Neuron (in vitro differentiated cells): ENCODE results near the gene CST3.

Source experiments
- H2AFZ ChIP-seq: one replicate; pipeline ENCODE4 v1.6.1; 2013; ENCODE audit warnings: low read depth, mild to moderate bottlenecking, inconsistent platforms, low read length, moderate library complexity
- H3K27me3 ChIP-seq: one replicate; pipeline ENCODE4 v1.6.1; 2013; ENCODE audit warnings: low read length; ENCODE audit not compliant: insufficient read depth
- H3K36me3 ChIP-seq: one replicate; pipeline ENCODE4 v1.6.1; 2013; ENCODE audit warnings: low read length; ENCODE audit not compliant: insufficient read depth
- H3K4me1 ChIP-seq: one replicate; pipeline ENCODE4 v1.6.1; 2013; ENCODE audit warnings: low read length; ENCODE audit not compliant: insufficient read depth
- H3K4me3 ChIP-seq: 2 replicates; pipeline ENCODE4 v1.5.1; 2013; ENCODE audit warnings: mild to moderate bottlenecking, low read length, moderate library complexity
- H3K9me3 ChIP-seq: one replicate; pipeline ENCODE4 v1.6.1; 2013; ENCODE audit warnings: low read length

Gene CST3

DNA sequence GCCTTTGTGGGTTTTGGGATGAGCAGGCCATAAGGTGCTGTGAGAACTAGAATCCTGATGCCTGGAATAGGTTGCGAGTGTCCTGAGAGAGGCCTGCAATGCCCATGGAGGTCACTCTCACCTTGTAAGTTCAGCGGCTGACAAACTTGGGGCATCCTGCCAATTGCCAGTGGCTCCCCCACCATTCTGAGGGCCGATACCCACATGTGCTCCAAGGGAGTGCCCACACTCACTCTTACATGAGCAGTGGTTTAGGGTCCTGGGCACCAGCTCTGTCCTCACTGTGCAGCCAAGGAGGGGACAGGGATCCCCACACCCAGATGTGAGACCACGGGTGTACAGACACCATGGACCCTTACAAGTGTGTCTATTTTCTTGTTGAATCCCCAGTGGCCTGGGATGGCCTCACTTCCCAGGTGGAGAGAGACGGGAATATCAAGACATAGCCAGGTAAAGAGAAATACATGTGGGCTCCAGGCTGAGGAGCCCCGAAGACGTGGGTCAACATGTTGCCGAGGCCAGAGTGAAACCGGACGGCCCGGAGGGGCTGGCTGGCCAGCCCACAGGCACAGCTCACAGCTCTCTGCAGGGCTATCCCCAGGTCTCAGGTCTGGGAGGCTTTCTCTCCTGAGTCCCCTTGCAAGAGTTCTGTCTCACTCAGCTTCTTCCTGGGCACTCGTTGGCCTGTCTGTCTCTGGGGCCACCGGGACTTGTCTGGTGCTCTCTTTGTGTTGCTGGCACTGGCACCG is 30.1 kb downstream of the CST3 start:
- no peaks in the 10 kb centered on the region for H3K9me3 ChIP-seq
- no peaks in the 10 kb centered on the region for H3K4me1 ChIP-seq
- no peak overlapping the region for H2AFZ ChIP-seq
- H3K36me3 ChIP-seq: no peaks in the 10 kb centered on the region
- H3K4me3 ChIP-seq: no peak overlapping the region
- H3K27me3 ChIP-seq: peaks cover 11% of the 10 kb centered on the region

DNA sequence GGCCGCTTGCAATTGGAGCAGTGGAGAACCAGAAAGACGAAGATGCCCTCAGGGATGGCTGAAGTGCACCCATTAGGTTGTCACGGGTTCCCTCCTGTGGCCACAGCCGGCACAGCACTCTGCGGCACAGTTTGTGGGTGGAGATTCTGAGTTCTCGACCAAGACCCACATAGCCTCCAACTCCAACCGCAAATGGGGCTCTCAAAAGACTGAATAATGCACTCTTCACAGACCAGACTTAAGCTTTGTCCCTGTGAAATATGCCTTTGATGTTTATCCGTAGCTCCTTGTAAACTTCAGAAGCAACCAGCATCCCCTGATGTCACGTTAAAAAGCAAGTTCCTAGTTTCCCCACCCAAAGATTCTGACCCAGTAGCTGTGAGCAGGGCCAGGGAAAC is 31.1 kb downstream of the CST3 start:
- no peaks in the 10 kb centered on the region for H3K36me3 ChIP-seq
- H2AFZ ChIP-seq: no peak overlapping the region
- no peaks in the 10 kb centered on the region for H3K4me1 ChIP-seq
- no peaks in the 10 kb centered on the region for H3K9me3 ChIP-seq
- peaks cover 16% of the 10 kb centered on the region for H3K27me3 ChIP-seq
- no peak overlapping the region for H3K4me3 ChIP-seq

DNA sequence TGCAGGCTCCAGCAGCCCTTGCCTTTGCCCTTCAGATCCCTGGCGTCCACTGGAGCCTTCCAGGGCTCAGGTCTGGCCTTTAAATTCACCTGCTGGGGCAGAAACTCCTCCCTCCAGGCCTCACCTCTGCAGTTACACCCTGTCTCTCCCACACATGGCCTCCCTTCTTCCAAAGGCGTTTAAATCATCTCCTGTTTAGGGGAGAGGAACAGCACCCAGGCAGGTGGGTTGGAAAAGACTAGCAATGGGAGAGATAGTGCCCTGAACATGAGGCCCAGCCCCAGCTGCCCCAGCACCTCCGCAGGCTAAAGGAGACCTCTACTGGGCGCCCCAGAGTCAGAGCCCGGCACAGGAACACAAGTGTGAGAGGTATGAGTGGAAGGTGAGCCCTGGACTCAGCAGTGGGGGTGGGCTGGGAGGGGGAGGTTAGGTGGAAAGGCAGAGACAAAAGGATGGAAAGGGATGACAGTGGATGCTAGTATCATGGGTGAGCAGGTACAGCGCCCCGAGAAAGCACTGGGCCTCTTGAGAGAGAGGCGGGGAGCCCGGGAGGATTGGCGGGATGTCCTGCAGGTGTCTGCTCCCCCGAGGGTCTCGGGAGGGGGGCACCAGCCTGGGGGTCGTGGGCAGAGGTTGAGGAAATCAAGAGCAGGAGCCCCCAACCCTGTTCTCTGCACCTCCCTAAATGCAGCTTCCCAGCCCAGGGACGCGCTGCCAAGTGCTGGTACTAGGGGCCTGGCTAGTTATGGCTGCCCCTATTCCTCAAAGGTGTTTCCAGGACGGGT is 31.7 kb downstream of the CST3 start, which contains the start of gene CST9:
Gene CST9 (minus strand): TSS at position 51 of the 785 bp plus-strand sequence. CDS start 53 bp downstream, outside the sequence.
- Histone ChIP-seq H3K4me1 (no peaks in the 10 kb centered on the region), H3K4me3 (no peak within 1 kb of the TSS), H3K9me3 (no peaks in the 10 kb centered on the region), H3K27me3 (peaks cover 14% of the 10 kb centered on the region), H3K36me3 (no peaks in the 10 kb centered on the region), H2AFZ (no peak within 1 kb of the TSS)

DNA sequence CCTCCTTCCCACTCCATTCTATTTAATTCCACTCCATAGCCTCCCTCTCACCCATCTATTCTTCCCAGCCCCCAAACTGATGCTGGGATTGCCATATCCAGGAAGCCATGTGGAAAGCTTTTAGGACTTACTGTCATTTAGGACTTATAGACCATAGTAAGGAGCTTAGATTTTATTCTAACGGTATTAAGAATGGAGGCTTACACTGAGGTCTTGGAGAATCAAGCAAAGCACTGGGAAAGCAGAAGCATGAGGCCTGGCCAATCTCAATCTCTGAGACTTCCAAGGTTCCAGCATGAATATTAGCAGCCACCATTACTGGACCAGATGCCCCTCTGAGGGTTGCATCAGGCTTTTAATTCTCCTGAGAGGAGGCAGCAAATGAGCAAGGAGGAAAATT is 33.4 kb downstream of the CST3 start:
- H3K27me3 ChIP-seq: peaks cover 17% of the 10 kb centered on the region
- H3K4me3 ChIP-seq: no peak overlapping the region
- no peaks in the 10 kb centered on the region for H3K9me3 ChIP-seq
- H3K4me1 ChIP-seq: no peaks in the 10 kb centered on the region
- no peaks in the 10 kb centered on the region for H3K36me3 ChIP-seq
- H2AFZ ChIP-seq: no peak overlapping the region

DNA sequence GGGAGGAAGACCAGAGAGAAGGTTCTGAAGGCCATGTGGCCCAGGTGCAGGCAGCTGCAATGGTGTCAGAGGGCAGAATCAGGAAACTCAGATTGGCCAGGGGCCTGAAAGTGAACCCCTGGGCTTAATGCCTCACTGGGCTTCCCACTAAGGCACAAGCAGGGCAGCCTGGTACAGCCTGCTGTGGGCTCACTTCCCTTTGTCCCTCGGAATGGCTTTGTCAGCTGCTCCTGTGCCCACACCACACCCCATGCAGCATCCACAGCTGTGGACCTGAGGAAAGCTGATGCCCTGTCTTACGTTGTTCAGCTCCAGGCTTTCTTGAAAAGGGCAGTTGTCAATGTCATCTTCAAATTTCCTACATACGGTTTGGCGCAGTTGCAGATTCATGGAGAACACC is 34.4 kb downstream of the CST3 start:
- Histone ChIP-seq H3K4me1 (no peaks in the 10 kb centered on the region), H2AFZ (no peak overlapping the region), H3K9me3 (no peaks in the 10 kb centered on the region), H3K4me3 (no peak overlapping the region), H3K27me3 (peaks cover 14% of the 10 kb centered on the region), H3K36me3 (no peaks in the 10 kb centered on the region)

DNA sequence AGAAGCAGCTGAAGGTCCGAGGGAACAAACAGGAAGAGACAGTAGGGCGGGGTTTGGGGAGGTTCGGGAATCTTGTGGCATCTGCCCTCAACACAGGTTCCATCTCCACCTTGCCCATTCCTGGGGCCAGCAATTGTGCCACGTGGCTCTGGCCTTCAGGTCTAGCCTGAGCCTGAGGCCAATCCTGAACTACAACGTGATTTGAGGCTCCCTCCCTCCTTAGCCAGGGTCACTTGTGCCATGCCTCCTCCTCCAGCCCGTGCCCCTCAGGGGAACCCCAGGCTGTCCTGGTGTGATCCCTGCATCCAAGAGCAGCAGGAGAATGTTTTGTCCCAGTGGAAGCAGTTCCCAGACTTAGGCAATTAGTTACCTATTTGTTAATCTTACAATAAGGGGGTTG is 35.1 kb downstream of the CST3 start:
- Histone ChIP-seq H3K4me1 (no peaks in the 10 kb centered on the region), H3K27me3 (peaks cover 10% of the 10 kb centered on the region), H2AFZ (no peak overlapping the region), H3K36me3 (no peaks in the 10 kb centered on the region), H3K9me3 (no peaks in the 10 kb centered on the region), H3K4me3 (no peak overlapping the region)

DNA sequence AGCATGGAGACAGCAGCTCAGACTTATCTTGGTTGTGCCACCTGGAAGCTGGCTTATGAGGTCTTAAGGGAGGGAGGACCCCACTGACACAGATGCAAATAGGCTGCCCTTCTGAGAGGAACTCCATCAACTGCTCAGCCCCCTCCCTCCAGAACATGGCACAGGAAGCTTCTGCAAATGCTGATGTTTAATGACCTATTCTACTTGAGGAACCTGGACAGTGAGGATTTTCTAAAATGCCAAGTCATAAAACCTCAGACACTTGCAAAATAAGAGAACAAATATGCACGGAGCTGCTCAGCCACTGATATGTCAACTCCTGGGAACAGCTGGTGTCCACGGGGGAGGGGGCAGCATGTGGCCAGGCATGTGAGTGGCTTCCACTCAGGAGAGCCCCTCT is 35.5 kb downstream of the CST3 start:
- Histone ChIP-seq H3K36me3 (no peaks in the 10 kb centered on the region), H2AFZ (no peak overlapping the region), H3K27me3 (peaks cover 9% of the 10 kb centered on the region), H3K9me3 (no peaks in the 10 kb centered on the region), H3K4me1 (no peaks in the 10 kb centered on the region), H3K4me3 (no peak overlapping the region)

DNA sequence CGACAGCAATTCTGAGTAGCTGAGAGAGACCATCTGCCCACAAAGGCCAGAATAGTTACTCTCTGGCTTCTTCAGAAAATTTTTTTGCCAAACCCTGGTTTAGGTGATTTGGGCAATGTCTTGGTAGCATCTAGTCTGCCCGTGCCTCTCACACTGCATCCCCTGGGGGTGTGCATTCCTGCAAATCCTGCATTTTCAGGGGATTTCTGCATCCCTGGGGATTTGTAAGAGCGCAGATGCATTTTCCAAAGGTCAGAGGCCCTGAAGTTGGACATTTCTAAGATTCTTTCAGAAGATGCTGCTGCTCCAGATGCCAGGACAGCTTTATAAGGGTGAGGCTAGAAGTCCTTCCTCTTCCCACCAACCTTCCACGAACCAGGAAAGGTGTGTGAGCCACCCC is 36.0 kb downstream of the CST3 start:
- Histone ChIP-seq H3K4me1 (no peaks in the 10 kb centered on the region), H3K9me3 (no peaks in the 10 kb centered on the region), H3K27me3 (peaks cover 9% of the 10 kb centered on the region), H3K4me3 (no peak overlapping the region), H2AFZ (no peak overlapping the region), H3K36me3 (no peaks in the 10 kb centered on the region)

DNA sequence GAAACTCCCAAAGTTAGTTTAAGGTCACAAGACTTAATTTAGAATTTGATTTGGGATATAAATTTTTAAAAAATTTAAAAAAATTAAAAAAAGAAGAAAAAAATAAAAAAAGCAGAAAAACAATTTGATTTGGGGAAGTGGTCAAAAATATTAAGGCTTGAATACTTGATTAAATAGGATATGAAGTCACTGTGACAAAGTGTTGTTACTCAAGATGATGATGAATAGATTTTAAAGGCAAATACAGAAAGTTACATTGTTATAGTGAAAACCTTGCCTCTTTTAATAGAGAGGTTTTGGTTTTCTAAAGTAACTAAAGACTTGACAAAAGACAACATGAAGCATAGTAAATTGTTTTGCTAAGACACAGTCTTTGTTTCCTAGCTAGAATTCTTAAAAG is 39.3 kb downstream of the CST3 start:
- H3K27me3 ChIP-seq: peaks cover 9% of the 10 kb centered on the region
- H2AFZ ChIP-seq: no peak overlapping the region
- H3K4me3 ChIP-seq: no peak overlapping the region
- H3K4me1 ChIP-seq: no peaks in the 10 kb centered on the region
- H3K9me3 ChIP-seq: no peaks in the 10 kb centered on the region
- no peaks in the 10 kb centered on the region for H3K36me3 ChIP-seq

DNA sequence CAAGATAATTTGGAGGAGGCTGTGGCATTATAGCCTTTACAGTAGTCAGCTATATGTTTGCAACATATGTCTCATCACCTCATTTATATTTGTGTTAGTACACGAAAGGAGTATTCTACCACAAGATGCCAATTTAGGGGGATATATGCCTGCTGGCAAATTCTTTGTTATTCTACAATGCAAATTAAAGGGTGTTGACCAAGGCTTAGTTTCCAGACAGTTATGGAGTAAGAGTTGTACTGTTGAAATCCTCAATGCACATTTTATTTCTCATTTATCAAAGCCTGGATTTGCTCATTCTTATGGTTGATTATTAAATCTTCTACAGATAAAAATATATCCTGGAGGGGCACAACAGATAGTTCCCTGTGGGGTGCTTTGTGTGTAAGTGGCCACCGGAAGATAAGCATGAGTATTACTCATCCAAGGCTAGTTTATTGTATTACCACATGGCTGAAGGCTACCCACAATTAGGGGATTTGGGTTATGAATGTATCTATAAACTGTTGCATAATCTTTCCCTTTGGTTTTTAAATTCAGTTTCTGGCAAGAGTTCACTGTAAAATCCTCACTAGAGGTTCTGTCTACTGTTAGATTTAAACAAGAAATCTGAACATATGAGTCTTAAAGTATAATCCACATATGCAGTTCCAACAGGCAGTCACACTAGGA is 41.0 kb downstream of the CST3 start:
- H3K27me3 ChIP-seq: peaks cover 4% of the 10 kb centered on the region
- H3K4me1 ChIP-seq: no peaks in the 10 kb centered on the region
- H3K9me3 ChIP-seq: no peaks in the 10 kb centered on the region
- H2AFZ ChIP-seq: no peak overlapping the region
- H3K4me3 ChIP-seq: no peak overlapping the region
- no peaks in the 10 kb centered on the region for H3K36me3 ChIP-seq

DNA sequence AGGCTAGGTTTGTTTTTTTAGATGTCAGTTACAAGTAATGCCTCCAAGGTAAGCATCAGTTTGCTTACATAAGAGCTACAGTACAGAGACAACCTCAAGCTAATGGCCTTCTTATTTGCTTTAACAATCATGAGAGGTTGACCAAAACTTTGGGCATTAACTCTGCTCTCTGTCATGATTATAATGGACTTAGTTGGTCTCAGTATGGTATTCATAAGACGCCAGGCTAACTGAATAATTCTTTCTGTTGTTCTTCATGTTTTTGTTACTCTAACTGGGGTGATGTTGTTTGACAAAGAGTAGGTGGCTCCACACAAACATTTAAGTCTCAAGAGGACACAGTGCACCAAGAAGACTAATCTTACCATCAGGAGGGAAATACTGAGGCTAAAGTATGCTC is 41.8 kb downstream of the CST3 start:
- Histone ChIP-seq H3K4me3 (no peak overlapping the region), H3K36me3 (no peaks in the 10 kb centered on the region), H2AFZ (no peak overlapping the region), H3K27me3 (peaks cover 3% of the 10 kb centered on the region), H3K4me1 (no peaks in the 10 kb centered on the region), H3K9me3 (no peaks in the 10 kb centered on the region)

DNA sequence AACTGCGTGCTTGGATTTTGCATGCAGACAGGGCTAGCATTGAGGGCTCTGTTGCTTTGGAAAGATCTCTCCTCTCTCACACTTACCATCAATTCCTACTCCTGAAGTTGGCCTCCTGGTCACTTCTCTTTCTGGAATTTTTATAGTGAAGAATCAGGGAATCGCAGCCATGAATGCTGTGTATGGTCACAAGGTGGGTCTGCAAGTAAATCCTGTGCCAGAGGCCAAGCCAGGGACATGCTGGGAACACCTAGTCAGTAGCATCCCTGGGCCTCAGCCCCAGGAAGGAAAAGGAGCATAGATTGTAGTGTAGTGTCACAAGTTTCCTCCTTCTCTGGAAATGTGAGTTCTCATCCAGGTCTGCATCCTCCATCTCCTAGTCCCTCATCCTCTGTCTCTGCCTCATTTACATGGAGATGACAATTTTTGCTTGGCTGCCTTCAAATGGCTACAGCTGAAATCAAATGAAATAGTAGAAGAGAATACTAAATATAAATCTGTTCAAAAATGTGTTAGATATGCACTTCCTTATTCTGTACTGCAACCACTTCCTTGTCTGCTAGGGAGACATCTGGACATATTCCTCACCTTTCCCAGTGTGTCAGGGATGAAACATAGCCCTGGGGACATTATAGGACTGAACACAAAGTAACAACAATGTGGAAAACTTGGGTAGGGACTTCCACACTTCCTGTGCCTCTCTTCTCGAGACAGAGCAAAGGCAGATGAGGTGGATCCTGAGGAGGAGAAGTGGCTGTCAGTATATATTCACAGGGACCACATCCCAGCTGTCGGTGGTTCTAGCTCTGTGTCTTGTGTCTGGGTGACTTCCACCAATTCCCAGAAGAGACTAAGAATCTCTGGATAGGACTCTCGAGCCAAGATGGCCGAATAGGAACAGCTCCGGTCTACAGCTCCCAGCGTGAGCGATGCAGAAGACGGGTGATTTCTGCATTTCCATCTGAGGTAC is 49.0 kb downstream of the CST3 start:
- H3K4me3 ChIP-seq: no peak overlapping the region
- H3K9me3 ChIP-seq: no peaks in the 10 kb centered on the region
- peaks cover 12% of the 10 kb centered on the region for H3K27me3 ChIP-seq
- no peaks in the 10 kb centered on the region for H3K4me1 ChIP-seq
- H2AFZ ChIP-seq: no peak overlapping the region
- no peaks in the 10 kb centered on the region for H3K36me3 ChIP-seq
